ENCODE measurements around the gene DCAKD. TPM values are rescaled to one million over a fixed set of nuclear protein-coding genes. Genes with fewer than 3 reads are reported as not detected.

The DCAKD gene
- total RNA-seq, 3 donors from 2014 or later (not counting 1 experiment from before 2014, with no cell fraction given), result 15.4 to 21.4 (median 21.1) TPM

GRCh38 chr17:45040459-45040858, 11.0 kb downstream of the DCAKD start:
- H3K4me3 Mint-ChIP-seq, result no peak overlapping the region
- Histone ChIP-seq H3K4me3 (ENCODE audit: low read length) (no peak overlapping the region), H3K36me3 (ENCODE audit: control insufficient read depth, insufficient read depth, low read length) (peaks cover 3% of the 10 kb centered on the region), H3K9me3 (ENCODE audit: control insufficient read depth, insufficient read depth, low read length) (no peaks in the 10 kb centered on the region), H3K27me3 (ENCODE audit: control insufficient read depth, insufficient read depth, low read length) (no peaks in the 10 kb centered on the region), H3K4me1 (ENCODE audit: control insufficient read depth, insufficient read depth, low read length) (no peaks in the 10 kb centered on the region), H3K27ac (ENCODE audit: low read length) (no peak overlapping the region)
- H3K9me3 Mint-ChIP-seq, result no peaks in the 10 kb centered on the region
- H3K4me1 Mint-ChIP-seq, result peaks cover 0 to 7% of the 10 kb centered on the region in 2 donors
- no peak overlapping the region for H3K27ac Mint-ChIP-seq
- 92% methylated on average over 4 of the region's 4 CpGs for WGBS (ENCODE audit: insufficient coverage)
- intact Hi-C loops (cut with micrococcal nuclease), result no loop called here
- no peaks in the 10 kb centered on the region for H3K36me3 Mint-ChIP-seq
- H3K27me3 Mint-ChIP-seq (ENCODE audit: low read depth in 2 of 2), result no peaks in the 10 kb centered on the region
- TF ChIP-seq CTCF (IDR thresholded peaks at IDR 0.05), result no peak
- no peak for DNase-seq
- no peak for ATAC-seq

- H3K27ac ChIP-seq (ENCODE audit: low read length), result no peak overlapping the region
- peaks cover 12% of the 10 kb centered on the region for H3K36me3 ChIP-seq (ENCODE audit: control insufficient read depth, insufficient read depth, low read length)
- no peaks in the 10 kb centered on the region for H3K9me3 ChIP-seq (ENCODE audit: control insufficient read depth, insufficient read depth, low read length)
- Mint-ChIP-seq H3K4me1 (peaks cover 0 to 7% of the 10 kb centered on the region in 2 donors), H3K36me3 (no peaks in the 10 kb centered on the region), H3K27me3 (ENCODE audit: low read depth in 2 of 2) (no peaks in the 10 kb centered on the region), H3K4me3 (no peak overlapping the region), H3K9me3 (no peaks in the 10 kb centered on the region), H3K27ac (no peak overlapping the region)
- no peak for DNase-seq
- H3K4me1 ChIP-seq (ENCODE audit: control insufficient read depth, insufficient read depth, low read length), result no peaks in the 10 kb centered on the region
- H3K4me3 ChIP-seq (ENCODE audit: low read length), result no peak overlapping the region
- intact Hi-C loops (cut with micrococcal nuclease), result no loop called here
- no peak for ATAC-seq
- WGBS (ENCODE audit: insufficient coverage), result 92% methylated on average over 13 of the region's 13 CpGs
- H3K27me3 ChIP-seq (ENCODE audit: control insufficient read depth, insufficient read depth, low read length), result no peaks in the 10 kb centered on the region
- TF ChIP-seq CTCF (IDR thresholded peaks at IDR 0.05), result no peak
Observed at GRCh38 chr17:45038728-45039634, 12.5 kb downstream of the DCAKD start.

- intact Hi-C loops (cut with micrococcal nuclease), result no loop called here
- no peak overlapping the region for H3K27ac ChIP-seq (ENCODE audit: low read length)
- Mint-ChIP-seq H3K27me3 (ENCODE audit: low read depth in 2 of 2) (no peaks in the 10 kb centered on the region), H3K36me3 (no peaks in the 10 kb centered on the region), H3K4me1 (no peaks in the 10 kb centered on the region), H3K27ac (no peak overlapping the region), H3K9me3 (no peaks in the 10 kb centered on the region), H3K4me3 (no peak overlapping the region)
- DNase-seq, result no peak
- H3K4me1 ChIP-seq (ENCODE audit: control insufficient read depth, insufficient read depth, low read length), result no peaks in the 10 kb centered on the region
- TF ChIP-seq CTCF (IDR thresholded peaks at IDR 0.05), result no peak
- H3K9me3 ChIP-seq (ENCODE audit: control insufficient read depth, insufficient read depth, low read length), result no peaks in the 10 kb centered on the region
- WGBS (ENCODE audit: insufficient coverage), result 95% methylated on average over 3 of the region's 3 CpGs
- no peaks in the 10 kb centered on the region for H3K27me3 ChIP-seq (ENCODE audit: control insufficient read depth, insufficient read depth, low read length)
- no peak for ATAC-seq
- no peak overlapping the region for H3K4me3 ChIP-seq (ENCODE audit: low read length)
- H3K36me3 ChIP-seq (ENCODE audit: control insufficient read depth, insufficient read depth, low read length), result peaks cover 22% of the 10 kb centered on the region
Observed at GRCh38 chr17:45036691-45037090, 14.7 kb downstream of the DCAKD start.

Data from natural killer cell (primary cell).